C4-2B (cell line): Measurements from ENCODE around the gene GP5.

Source experiments
- H3K27ac ChIP-seq: fragments of 450-650 bp; 2 replicates; pipeline ENCODE4 v1.5.1; 2017
- CTCF ChIP-seq: fragments of 450-650 bp; conservative IDR thresholded peaks from 2 replicates; pipeline ENCODE4 v1.5.1; 2017; ENCODE audit warnings: mild to moderate bottlenecking
- ZFX ChIP-seq: fragments of 450-650 bp; IDR thresholded peaks from 2 replicates; pipeline ENCODE4 v1.6.1; 2017

The GP5 gene

GRCh38 chr3:194439881-194440550, 41.0 kb upstream of the GP5 start:
- TF ChIP-seq CTCF = no peak
- TF ChIP-seq ZFX = no peak
- H3K27ac ChIP-seq = peak overlapping the region; percentile 64; the same call in 1 of the 2 replicates

GRCh38 chr3:194434503-194434902, 35.4 kb upstream of the GP5 start:
- TF ChIP-seq CTCF = no peak
- no peak for TF ChIP-seq ZFX
- no peak overlapping the region for H3K27ac ChIP-seq

GRCh38 chr3:194431554-194431953, 32.5 kb upstream of the GP5 start:
- no peak overlapping the region for H3K27ac ChIP-seq
- TF ChIP-seq CTCF (no peak), ZFX (no peak)

- TF ChIP-seq CTCF (no peak), ZFX (no peak)
- no peak overlapping the region for H3K27ac ChIP-seq
Observed at GRCh38 chr3:194425399-194425798, 26.3 kb upstream of the GP5 start.

GRCh38 chr3:194424953-194425352, 25.9 kb upstream of the GP5 start:
- TF ChIP-seq ZFX (no peak), CTCF (no peak)

GRCh38 chr3:194424373-194424772, 25.3 kb upstream of the GP5 start:
- H3K27ac ChIP-seq = no peak overlapping the region
- TF ChIP-seq ZFX (no peak), CTCF (peak; percentile 34)

More at GRCh38 chr3:194424953-194425352, 25.9 kb upstream of the GP5 start:
- H3K27ac ChIP-seq = no peak overlapping the region

GRCh38 chr3:194423317-194423716, 24.3 kb upstream of the GP5 start:
- TF ChIP-seq ZFX = no peak
- TF ChIP-seq CTCF = no peak
- no peak overlapping the region for H3K27ac ChIP-seq
